ENCODE measurements around the gene FEN1.

DNA sequence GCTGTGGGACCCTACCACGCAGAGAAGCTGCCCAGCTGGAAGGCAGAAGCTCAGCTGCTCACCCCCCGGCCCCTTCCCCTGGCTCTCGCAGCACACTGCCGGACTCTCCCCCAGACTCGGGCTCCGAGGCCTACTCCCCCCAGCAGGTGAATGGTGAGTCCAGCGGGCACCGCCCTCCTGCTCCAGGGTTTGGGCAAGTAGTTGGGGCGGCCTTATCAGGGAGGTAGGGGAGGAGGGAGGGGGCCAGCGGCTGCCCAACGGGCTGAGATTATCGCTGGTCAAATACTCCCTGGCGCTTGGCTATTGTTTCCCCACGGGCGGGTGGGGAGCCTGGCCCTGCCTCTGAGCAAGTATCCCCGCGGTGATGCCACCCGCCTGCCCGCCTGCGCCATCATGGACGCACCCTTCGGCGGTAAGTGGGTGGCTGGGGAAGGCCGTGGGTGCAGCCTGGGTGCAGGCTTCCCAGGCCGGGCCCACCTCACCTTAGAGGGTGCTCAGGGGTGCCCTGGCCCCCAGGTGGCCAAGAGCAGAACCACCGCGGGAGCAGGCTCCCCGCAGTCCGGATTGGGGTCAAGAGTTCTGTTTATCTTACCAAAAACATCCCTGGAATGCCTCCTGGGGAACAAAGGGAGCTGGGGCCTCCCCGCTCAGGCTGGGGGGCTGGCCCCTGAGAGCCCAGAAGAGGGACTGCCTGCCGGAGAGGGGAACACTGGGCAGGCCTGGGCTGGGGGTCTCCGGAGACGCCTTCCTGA, 23.4 kb upstream of the FEN1 start:
- TF ChIP-seq POLR2AphosphoS5 (IDR thresholded peaks at IDR 0.05; ENCODE audit: borderline replicate concordance, low read depth, low read length) (no peak), EZH2 (IDR thresholded peaks at IDR 0.05) (no peak), FOXP2 (optimal IDR thresholded peaks at IDR 0.05; ENCODE audit: control extremely low read depth, extremely low read length, insufficient read depth) (no peak)

All from SK-N-MC (cell line).